Measurements from ENCODE around the gene GADL1. TPM values are rescaled to one million over a fixed set of nuclear protein-coding genes. Genes with fewer than 3 reads are reported as not detected.

The GADL1 gene
- total RNA-seq, 1 experiment from 2014 or later: 0.09 TPM

- no peak overlapping the region for H3K23ac ChIP-seq (ENCODE audit: insufficient read length, low read depth, low read length)
- H3K18ac ChIP-seq (ENCODE audit: insufficient read length, low read depth, low read length): no peak overlapping the region
- no peak overlapping the region for H3K9ac ChIP-seq (ENCODE audit: extremely low read depth, insufficient read length, low read length)
- H3K79me1 ChIP-seq (ENCODE audit: insufficient read depth, low read depth, low read length, poor library complexity, severe bottlenecking): no peaks in the 10 kb centered on the region
- H2BK12ac ChIP-seq (ENCODE audit: insufficient read length, low read depth, low read length): no peak overlapping the region
- no peak overlapping the region for H3K4ac ChIP-seq (ENCODE audit: low read depth, low read length)
- H2AFZ ChIP-seq (ENCODE audit: low read length): no peak overlapping the region
- H4K5ac ChIP-seq (ENCODE audit: insufficient read length, low read depth, low read length): no peak overlapping the region
- H4K20me1 ChIP-seq (ENCODE audit: control insufficient read depth, insufficient read depth, insufficient read length): no peaks in the 10 kb centered on the region
- no peaks in the 10 kb centered on the region for H3K9me3 ChIP-seq (ENCODE audit: control insufficient read depth, low read depth, low read length)
- peaks cover 35 to 47% (median 37%) of the 10 kb centered on the region in 3 experiments for H3K36me3 Mint-ChIP-seq (ENCODE audit: insufficient read depth in 1 of 3, low read depth in 3 of 3)
- H2BK15ac ChIP-seq (ENCODE audit: low read depth, low read length): no peak overlapping the region
- DNase-seq: no peak
- no peaks in the 10 kb centered on the region for H3K9me3 Mint-ChIP-seq
- H3K27me3 Mint-ChIP-seq (ENCODE audit: low read depth): no peaks in the 10 kb centered on the region
- peak overlapping the region in 1 of 3 experiments; percentile 4; a peak in 1 of 7 replicates for H3K27ac Mint-ChIP-seq
- peaks cover 6% of the 10 kb centered on the region; the same call in 1 of the 2 replicates for H3K4me1 ChIP-seq (ENCODE audit: insufficient read depth, low read length)
- H2AK5ac ChIP-seq (ENCODE audit: insufficient read length, low read length): no peak overlapping the region
- no peak overlapping the region for H4K91ac ChIP-seq (ENCODE audit: insufficient read length, low read depth, low read length)
- H3K79me2 ChIP-seq (ENCODE audit: insufficient read depth, low read length): no peaks in the 10 kb centered on the region
- no peak overlapping the region for H4K8ac ChIP-seq (replicated peaks; ENCODE audit: insufficient read length, low read depth, low read length)
- H3T11ph ChIP-seq (ENCODE audit: low read length): no peak overlapping the region
- no peaks in the 10 kb centered on the region for H3K23me2 ChIP-seq (ENCODE audit: insufficient read length, low read depth, low read length, poor library complexity, severe bottlenecking)
- no peak overlapping the region for H2BK20ac ChIP-seq (ENCODE audit: low read depth, low read length, poor library complexity, severe bottlenecking)
- no peak overlapping the region for H2BK5ac ChIP-seq (ENCODE audit: insufficient read length, low read length)
- no peak overlapping the region for H3K56ac ChIP-seq (ENCODE audit: insufficient read length, low read depth, low read length)
- no CpG with 5 or more reads among the region's 1 CpG for WGBS (ENCODE audit: extremely low coverage, insufficient read length, low lambda C conversion rate)
- no peak overlapping the region for H3K14ac ChIP-seq (ENCODE audit: insufficient read depth, low read length)
- no peak overlapping the region for H2BK120ac ChIP-seq (ENCODE audit: low read depth, low read length, poor library complexity, severe bottlenecking)
- H3K4me2 ChIP-seq (ENCODE audit: insufficient read depth, insufficient read length, low read length): no peak overlapping the region
- peaks cover 32 to 41% of the 10 kb centered on the region in 2 experiments for H3K4me1 Mint-ChIP-seq
- TF ChIP-seq, protein P1, sequence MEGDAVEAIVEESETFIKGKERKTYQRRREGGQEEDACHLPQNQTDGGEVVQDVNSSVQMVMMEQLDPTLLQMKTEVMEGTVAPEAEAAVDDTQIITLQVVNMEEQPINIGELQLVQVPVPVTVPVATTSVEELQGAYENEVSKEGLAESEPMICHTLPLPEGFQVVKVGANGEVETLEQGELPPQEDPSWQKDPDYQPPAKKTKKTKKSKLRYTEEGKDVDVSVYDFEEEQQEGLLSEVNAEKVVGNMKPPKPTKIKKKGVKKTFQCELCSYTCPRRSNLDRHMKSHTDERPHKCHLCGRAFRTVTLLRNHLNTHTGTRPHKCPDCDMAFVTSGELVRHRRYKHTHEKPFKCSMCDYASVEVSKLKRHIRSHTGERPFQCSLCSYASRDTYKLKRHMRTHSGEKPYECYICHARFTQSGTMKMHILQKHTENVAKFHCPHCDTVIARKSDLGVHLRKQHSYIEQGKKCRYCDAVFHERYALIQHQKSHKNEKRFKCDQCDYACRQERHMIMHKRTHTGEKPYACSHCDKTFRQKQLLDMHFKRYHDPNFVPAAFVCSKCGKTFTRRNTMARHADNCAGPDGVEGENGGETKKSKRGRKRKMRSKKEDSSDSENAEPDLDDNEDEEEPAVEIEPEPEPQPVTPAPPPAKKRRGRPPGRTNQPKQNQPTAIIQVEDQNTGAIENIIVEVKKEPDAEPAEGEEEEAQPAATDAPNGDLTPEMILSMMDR (conservative IDR thresholded peaks at IDR 0.05): no peak
- no peaks in the 10 kb centered on the region for H3K27me3 ChIP-seq (ENCODE audit: insufficient read depth, low read length)
- no peak overlapping the region for H3K4me3 Mint-ChIP-seq
- H3K27ac ChIP-seq (ENCODE audit: insufficient read length, low read depth, low read length): no peak overlapping the region
Observed at GRCh38 chr3:30691944-30692343, 202.5 kb downstream of the GADL1 start.

All from H9 (cell line).